Activated CD4-positive, alpha-beta T cell treated with anti-CD3 and anti-CD28 coated beads, Interleukin-2, amount 10 ng/mL, durations not matched to agents 24 days and 14 days (primary cell): ENCODE data around the gene ZCCHC24. TPM values are rescaled to one million over a fixed set of nuclear protein-coding genes. Genes with fewer than 3 reads are reported as not detected.

ENCODE experiments used
- DNase-seq: peaks from one replicate; pipeline ENCODE4 v3.0.0; 2022
- H3K27ac Mint-ChIP-seq: one replicate; pipeline ENCODE4 v1.8.0; 2022; ENCODE audit warnings: mild to moderate bottlenecking, mixed read lengths
- H3K27me3 Mint-ChIP-seq: one replicate; pipeline ENCODE4 v1.8.0; 2022; ENCODE audit warnings: mixed read lengths
- H3K36me3 Mint-ChIP-seq: one replicate; pipeline ENCODE4 v1.8.0; 2022; ENCODE audit warnings: low read depth, mild to moderate bottlenecking, mixed read lengths
- H3K4me1 Mint-ChIP-seq: one replicate; pipeline ENCODE4 v1.8.0; 2021; ENCODE audit warnings: mixed read lengths
- H3K4me3 Mint-ChIP-seq: one replicate; pipeline ENCODE4 v1.8.0; 2022; ENCODE audit warnings: mild to moderate bottlenecking, moderate library complexity, mixed read lengths
- H3K9me3 Mint-ChIP-seq: one replicate; pipeline ENCODE4 v1.8.0; 2021; ENCODE audit warnings: mixed read lengths
- intact Hi-C: fragments of 100-400 bp; cut with micrococcal nuclease; formaldehyde crosslinking; loops from one replicate; pipeline ENCODE4 v1.15.1; 2023
- total RNA-seq: library from RNA; stranded (reverse); gene quantifications from 2 replicates; pipeline ENCODE4 v1.2.3, GENCODE V29; 2022

The ZCCHC24 gene
- total RNA-seq, 1 donor from 2014 or later, result 1.4 TPM

- peaks cover 6% of the 10 kb centered on the region for H3K4me1 Mint-ChIP-seq
- H3K36me3 Mint-ChIP-seq, result no peaks in the 10 kb centered on the region
- DNase-seq, result no peak
- no peak overlapping the region for H3K27ac Mint-ChIP-seq
- H3K27me3 Mint-ChIP-seq, result no peaks in the 10 kb centered on the region
- intact Hi-C loops, result no loop called here
- no peaks in the 10 kb centered on the region for H3K9me3 Mint-ChIP-seq
- H3K4me3 Mint-ChIP-seq, result no peak overlapping the region
Measured at GRCh38 chr10:79411546-79412495, 33.6 kb downstream of the ZCCHC24 start.

DNA sequence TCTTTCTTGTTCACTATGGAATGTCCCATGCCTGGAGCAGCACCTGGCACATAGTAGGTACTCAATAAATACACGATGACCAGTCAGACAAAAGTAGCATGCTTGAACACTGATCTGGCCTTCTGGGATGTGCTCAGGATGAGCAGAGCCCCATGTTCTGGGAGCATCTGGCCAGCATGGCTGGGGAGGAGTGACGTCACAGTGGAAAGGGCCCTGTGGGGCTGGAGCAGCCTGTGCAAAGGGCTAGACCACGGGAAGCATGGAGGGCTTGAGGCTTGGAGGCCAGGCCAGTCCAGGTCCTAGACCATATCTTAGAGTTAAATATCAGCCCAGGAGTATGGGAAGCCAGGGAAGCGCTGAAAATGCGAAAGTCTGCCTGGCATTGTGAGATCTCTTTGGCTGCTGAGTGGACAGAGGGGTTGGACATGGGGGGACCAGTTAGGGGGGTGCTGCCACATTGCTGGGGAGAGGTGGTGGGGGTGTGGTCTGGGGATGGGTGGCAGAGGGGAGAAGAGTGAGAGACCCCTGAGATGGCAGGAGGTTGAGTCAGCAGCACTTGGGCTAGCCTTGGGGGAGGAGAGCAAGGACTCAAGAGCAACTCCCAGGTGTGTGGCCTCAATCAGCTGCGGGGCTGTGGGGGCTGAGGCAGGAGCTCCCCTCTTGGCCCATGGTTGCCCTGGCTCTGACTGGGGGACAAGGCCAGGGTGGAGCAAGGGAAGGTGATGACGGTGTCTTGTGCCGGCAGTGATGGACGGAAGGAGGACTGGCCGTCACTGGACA lies 34.9 kb downstream of the ZCCHC24 start:
- Mint-ChIP-seq H3K27me3 (no peaks in the 10 kb centered on the region), H3K27ac (no peak overlapping the region), H3K36me3 (no peaks in the 10 kb centered on the region), H3K9me3 (no peaks in the 10 kb centered on the region), H3K4me3 (no peak overlapping the region), H3K4me1 (peaks cover 6% of the 10 kb centered on the region)
- no peak for DNase-seq
- intact Hi-C loops, result no loop called here

- H3K36me3 Mint-ChIP-seq, result no peaks in the 10 kb centered on the region
- H3K4me3 Mint-ChIP-seq, result no peak overlapping the region
- no peak for DNase-seq
- H3K27me3 Mint-ChIP-seq, result peaks cover 2% of the 10 kb centered on the region
- H3K27ac Mint-ChIP-seq, result no peak overlapping the region
- H3K9me3 Mint-ChIP-seq, result no peaks in the 10 kb centered on the region
- H3K4me1 Mint-ChIP-seq, result peaks cover 6% of the 10 kb centered on the region
- intact Hi-C loops, result no loop called here
Measured at GRCh38 chr10:79409726-79410085, 35.7 kb downstream of the ZCCHC24 start.

DNA sequence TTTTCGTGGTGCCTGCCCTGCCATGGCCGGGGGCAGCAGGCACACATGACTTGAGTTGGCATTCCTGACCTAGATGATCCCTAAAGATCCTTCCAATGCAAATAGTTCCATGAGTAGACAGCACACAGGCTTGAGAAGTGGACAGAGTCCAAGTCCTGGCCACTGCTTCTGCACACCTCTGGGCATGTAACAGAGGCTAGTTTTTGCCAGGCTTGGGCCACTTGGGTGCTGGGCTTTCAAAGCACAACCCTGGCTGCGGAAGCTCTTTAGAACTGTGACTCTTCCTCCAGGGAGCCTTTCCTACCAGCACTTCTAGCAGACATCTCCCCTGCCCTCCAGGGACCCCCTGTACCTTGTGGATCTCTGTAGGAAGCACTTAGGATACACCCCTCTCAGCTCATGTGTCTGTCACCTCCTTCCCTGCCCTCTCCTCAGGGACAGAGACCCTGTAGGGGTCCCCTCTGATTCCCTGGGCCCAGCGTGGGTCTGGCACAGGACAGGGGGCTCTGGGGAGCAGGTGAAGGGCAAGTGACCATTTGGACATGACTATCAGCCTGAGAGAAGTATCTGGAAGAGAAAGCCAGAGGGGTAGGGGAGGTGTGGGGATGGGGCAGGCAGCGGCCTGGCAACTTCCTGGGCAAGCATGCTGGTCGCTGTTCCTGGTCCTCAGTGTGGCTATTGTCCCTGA lies 36.2 kb downstream of the ZCCHC24 start:
- H3K9me3 Mint-ChIP-seq, result no peaks in the 10 kb centered on the region
- no peak for DNase-seq
- H3K27me3 Mint-ChIP-seq, result peaks cover 4% of the 10 kb centered on the region
- intact Hi-C loops, result no loop called here
- H3K36me3 Mint-ChIP-seq, result no peaks in the 10 kb centered on the region
- H3K27ac Mint-ChIP-seq, result no peak overlapping the region
- H3K4me1 Mint-ChIP-seq, result peaks cover 6% of the 10 kb centered on the region
- no peak overlapping the region for H3K4me3 Mint-ChIP-seq

- Mint-ChIP-seq H3K27ac (no peak overlapping the region), H3K4me1 (peaks cover 2% of the 10 kb centered on the region), H3K4me3 (no peak overlapping the region), H3K9me3 (no peaks in the 10 kb centered on the region), H3K36me3 (no peaks in the 10 kb centered on the region), H3K27me3 (peaks cover 6% of the 10 kb centered on the region)
- no peak for DNase-seq
- intact Hi-C loops, result no loop called here
Measured at GRCh38 chr10:79407811-79408795, 37.3 kb downstream of the ZCCHC24 start.

DNA sequence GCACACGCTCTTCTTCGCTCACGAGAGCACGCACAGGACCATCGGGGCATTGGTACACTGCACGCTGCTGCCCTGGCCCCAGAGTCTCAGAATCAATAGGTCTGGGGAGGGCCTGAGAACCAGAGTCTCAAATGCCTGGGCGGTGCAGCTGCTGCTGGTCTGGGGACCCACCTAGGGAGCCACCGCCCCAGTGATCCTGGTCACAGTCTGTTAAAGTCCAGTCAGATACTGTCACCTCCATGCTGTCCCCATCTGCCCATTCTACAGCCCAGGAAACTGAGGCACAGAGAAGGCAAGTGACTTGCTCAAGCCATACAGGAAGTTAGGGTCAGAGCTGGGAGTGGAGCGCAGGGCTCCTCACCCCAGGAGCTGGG lies 38.0 kb downstream of the ZCCHC24 start:
- Mint-ChIP-seq H3K27me3 (peaks cover 6% of the 10 kb centered on the region), H3K36me3 (no peaks in the 10 kb centered on the region), H3K27ac (no peak overlapping the region), H3K4me1 (no peaks in the 10 kb centered on the region), H3K4me3 (no peak overlapping the region), H3K9me3 (no peaks in the 10 kb centered on the region)
- intact Hi-C loops, result no loop called here
- DNase-seq, result no peak

DNA sequence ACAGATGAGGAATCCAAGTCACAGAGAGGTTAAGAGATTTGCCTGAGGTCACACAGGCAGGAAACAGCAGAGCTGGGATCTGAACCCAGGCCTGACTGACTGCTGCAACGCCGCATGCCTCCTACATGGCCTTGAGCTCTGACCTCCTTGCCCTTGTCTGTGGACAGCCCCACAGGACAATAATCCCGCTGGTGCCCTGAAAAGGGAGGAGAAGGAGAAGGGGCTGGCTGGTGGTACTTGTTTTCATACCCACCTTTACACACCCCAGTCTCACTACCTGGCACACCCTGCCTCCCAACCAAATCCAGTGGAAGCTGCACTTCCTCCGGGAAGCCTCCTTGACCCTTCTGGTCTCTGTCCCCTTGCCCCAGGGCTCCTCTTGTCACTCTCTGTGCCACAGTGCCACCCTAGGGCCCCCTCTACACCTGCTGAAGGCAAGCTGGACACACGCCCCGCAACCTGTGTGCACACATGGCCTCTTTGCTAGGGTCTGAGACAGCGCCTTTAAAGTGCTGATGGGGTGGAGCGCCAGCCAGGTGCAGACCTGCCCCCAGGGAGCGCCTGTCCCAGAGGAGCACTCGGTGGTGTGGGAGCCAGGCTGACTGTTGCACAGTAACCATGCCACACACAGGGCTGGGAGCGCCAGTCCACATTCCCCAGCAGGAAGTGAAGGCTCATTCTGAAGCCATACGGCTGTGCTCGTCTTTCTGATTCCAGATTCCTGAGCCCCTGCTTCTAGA lies 38.6 kb downstream of the ZCCHC24 start:
- peaks cover 6% of the 10 kb centered on the region for H3K27me3 Mint-ChIP-seq

GRCh38 chr10:79405995-79406515 lies 39.4 kb downstream of the ZCCHC24 start:
- Mint-ChIP-seq H3K27ac (no peak overlapping the region), H3K36me3 (no peaks in the 10 kb centered on the region), H3K27me3 (peaks cover 6% of the 10 kb centered on the region), H3K9me3 (no peaks in the 10 kb centered on the region), H3K4me1 (no peaks in the 10 kb centered on the region), H3K4me3 (no peak overlapping the region)
- intact Hi-C loops, result no loop called here
- DNase-seq, result no peak

More for the DNA sequence above, 38.6 kb downstream of the ZCCHC24 start:
- Mint-ChIP-seq H3K36me3 (no peaks in the 10 kb centered on the region), H3K4me1 (no peaks in the 10 kb centered on the region), H3K27ac (no peak overlapping the region), H3K9me3 (no peaks in the 10 kb centered on the region), H3K4me3 (no peak overlapping the region)
- no peak for DNase-seq
- intact Hi-C loops, result no loop called here

DNA sequence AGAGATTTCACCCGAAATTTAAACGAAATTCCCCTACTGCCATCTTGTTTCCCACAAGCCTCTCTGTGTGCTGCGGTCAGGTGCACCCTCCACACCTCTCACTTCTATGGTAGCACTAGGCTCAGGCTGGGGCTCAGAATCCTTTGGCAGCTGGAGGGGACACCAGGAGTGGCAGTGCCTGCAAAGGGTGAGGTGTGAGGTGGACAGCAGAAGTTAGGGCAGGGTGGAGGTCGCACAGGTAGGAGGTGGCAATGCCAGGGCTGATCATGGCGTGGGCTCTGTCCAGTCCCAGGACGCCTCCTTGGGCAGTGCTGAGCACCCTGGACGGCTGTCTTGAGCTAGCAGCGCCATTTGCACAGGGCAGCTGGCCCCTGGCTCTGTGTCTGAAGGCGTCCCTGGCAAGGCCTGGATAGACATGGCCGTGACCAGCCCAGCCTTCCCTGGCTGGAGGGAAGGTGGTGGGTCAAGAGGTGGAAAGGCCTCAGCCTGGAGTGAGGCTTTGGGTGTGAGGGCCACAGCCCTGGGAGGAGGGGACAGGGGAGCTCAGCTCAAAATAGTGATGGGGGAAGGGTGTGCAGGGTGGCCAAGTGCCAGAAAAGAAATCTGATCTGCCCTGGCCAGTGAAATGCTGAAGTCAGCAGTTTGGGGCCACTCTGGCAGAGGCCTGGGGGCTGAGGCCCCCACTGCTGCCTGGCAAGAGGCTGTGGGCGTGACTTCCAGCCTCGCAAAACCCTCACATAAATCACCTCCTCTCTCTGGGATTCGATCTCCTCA lies 40.0 kb downstream of the ZCCHC24 start:
- H3K36me3 Mint-ChIP-seq, result no peaks in the 10 kb centered on the region
- no peaks in the 10 kb centered on the region for H3K4me1 Mint-ChIP-seq
- no peak for DNase-seq
- H3K27ac Mint-ChIP-seq, result no peak overlapping the region
- H3K4me3 Mint-ChIP-seq, result no peak overlapping the region
- H3K27me3 Mint-ChIP-seq, result peaks cover 6% of the 10 kb centered on the region
- no peaks in the 10 kb centered on the region for H3K9me3 Mint-ChIP-seq
- intact Hi-C loops, result no loop called here

DNA sequence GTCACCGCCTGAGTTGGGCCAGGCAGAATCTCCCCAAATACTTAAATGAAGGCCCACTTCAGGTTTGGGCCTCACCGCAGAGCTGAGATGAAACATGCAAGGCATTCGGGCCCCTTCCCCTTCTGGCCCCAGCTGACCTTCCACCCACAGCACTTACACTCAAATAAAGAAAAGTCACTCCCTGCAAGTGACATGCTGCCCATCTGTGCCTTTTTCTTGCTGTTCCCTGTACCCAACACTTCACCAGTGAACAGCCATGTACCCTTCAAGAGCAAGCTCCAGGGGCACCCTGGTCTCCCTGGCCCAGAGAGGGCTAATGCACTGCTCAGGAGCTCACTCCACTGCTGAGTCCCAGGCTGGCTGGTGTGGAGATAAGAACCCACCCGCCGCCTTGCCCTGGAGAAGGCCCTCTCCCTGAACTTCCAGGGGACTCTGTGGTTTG lies 40.7 kb downstream of the ZCCHC24 start:
- Mint-ChIP-seq H3K36me3 (no peaks in the 10 kb centered on the region), H3K27me3 (peaks cover 6% of the 10 kb centered on the region), H3K4me1 (no peaks in the 10 kb centered on the region), H3K4me3 (no peak overlapping the region), H3K9me3 (no peaks in the 10 kb centered on the region), H3K27ac (no peak overlapping the region)
- DNase-seq, result no peak
- intact Hi-C loops, result no loop called here

- DNase-seq, result no peak
- no peaks in the 10 kb centered on the region for H3K36me3 Mint-ChIP-seq
- no peaks in the 10 kb centered on the region for H3K4me1 Mint-ChIP-seq
- H3K9me3 Mint-ChIP-seq, result no peaks in the 10 kb centered on the region
- H3K4me3 Mint-ChIP-seq, result no peak overlapping the region
- H3K27ac Mint-ChIP-seq, result no peak overlapping the region
- peaks cover 7% of the 10 kb centered on the region for H3K27me3 Mint-ChIP-seq
- intact Hi-C loops, result no loop called here
Measured at GRCh38 chr10:79404231-79404609, 41.2 kb downstream of the ZCCHC24 start.
